ENCODE data around the gene COL10A1. TPM values are rescaled to one million over a fixed set of nuclear protein-coding genes. Genes with fewer than 3 reads are reported as not detected.

Gene COL10A1
- total RNA-seq, 1 donor from 2014 or later = not detected

- DNase-seq (ENCODE audit: low spot score) = no peak
- intact Hi-C loops (cut with micrococcal nuclease) = no loop called here
- Mint-ChIP-seq H3K4me1 (ENCODE audit: low read depth) (no peaks in the 10 kb centered on the region), H3K9me3 (no peaks in the 10 kb centered on the region), H3K4me3 (ENCODE audit: low read depth) (no peak overlapping the region), H3K27me3 (ENCODE audit: low read depth) (no peaks in the 10 kb centered on the region), H3K36me3 (ENCODE audit: low read depth) (peaks cover 6% of the 10 kb centered on the region), H3K27ac (no peak overlapping the region)
Observed at GRCh38 chr6:116154887-116155286, 29.0 kb upstream of the COL10A1 start.

GRCh38 chr6:116152620-116153019, 26.7 kb upstream of the COL10A1 start:
- Mint-ChIP-seq H3K27ac (no peak overlapping the region), H3K27me3 (ENCODE audit: low read depth) (no peaks in the 10 kb centered on the region)
- intact Hi-C loops (cut with micrococcal nuclease) = no loop called here

GRCh38 chr6:116145803-116146675, 20.1 kb upstream of the COL10A1 start:
- Mint-ChIP-seq H3K9me3 (no peaks in the 10 kb centered on the region), H3K4me1 (ENCODE audit: low read depth) (no peaks in the 10 kb centered on the region), H3K4me3 (ENCODE audit: low read depth) (no peak overlapping the region), H3K36me3 (ENCODE audit: low read depth) (peaks cover 8% of the 10 kb centered on the region), H3K27ac (no peak overlapping the region), H3K27me3 (ENCODE audit: low read depth) (no peaks in the 10 kb centered on the region)
- no peak for DNase-seq (ENCODE audit: low spot score)
- intact Hi-C loops (cut with micrococcal nuclease) = no loop called here

More at GRCh38 chr6:116152620-116153019, 26.7 kb upstream of the COL10A1 start:
- Mint-ChIP-seq H3K9me3 (no peaks in the 10 kb centered on the region), H3K4me3 (ENCODE audit: low read depth) (no peak overlapping the region), H3K4me1 (ENCODE audit: low read depth) (no peaks in the 10 kb centered on the region), H3K36me3 (ENCODE audit: low read depth) (peaks cover 6% of the 10 kb centered on the region)
- no peak for DNase-seq (ENCODE audit: low spot score)

GRCh38 chr6:116144605-116145004, 18.7 kb upstream of the COL10A1 start:
- no peak for DNase-seq (ENCODE audit: low spot score)
- Mint-ChIP-seq H3K9me3 (no peaks in the 10 kb centered on the region), H3K27me3 (ENCODE audit: low read depth) (no peaks in the 10 kb centered on the region), H3K4me1 (ENCODE audit: low read depth) (no peaks in the 10 kb centered on the region), H3K4me3 (ENCODE audit: low read depth) (no peak overlapping the region), H3K27ac (no peak overlapping the region), H3K36me3 (ENCODE audit: low read depth) (peaks cover 7% of the 10 kb centered on the region)
- intact Hi-C loops (cut with micrococcal nuclease) = no loop called here

GRCh38 chr6:116139917-116140316, 14.0 kb upstream of the COL10A1 start:
- Mint-ChIP-seq H3K4me1 (ENCODE audit: low read depth) (peaks cover 14% of the 10 kb centered on the region), H3K27me3 (ENCODE audit: low read depth) (no peaks in the 10 kb centered on the region), H3K27ac (no peak overlapping the region), H3K4me3 (ENCODE audit: low read depth) (no peak overlapping the region), H3K36me3 (ENCODE audit: low read depth) (peaks cover 21% of the 10 kb centered on the region), H3K9me3 (no peaks in the 10 kb centered on the region)
- no peak for DNase-seq (ENCODE audit: low spot score)
- intact Hi-C loops (cut with micrococcal nuclease) = no loop called here

GRCh38 chr6:116136933-116137340, 11.0 kb upstream of the COL10A1 start:
- Mint-ChIP-seq H3K4me1 (ENCODE audit: low read depth) (peaks cover 14% of the 10 kb centered on the region), H3K4me3 (ENCODE audit: low read depth) (no peak overlapping the region), H3K36me3 (ENCODE audit: low read depth) (peaks cover 21% of the 10 kb centered on the region), H3K27me3 (ENCODE audit: low read depth) (no peaks in the 10 kb centered on the region), H3K27ac (peak overlapping the region; percentile 15), H3K9me3 (no peaks in the 10 kb centered on the region)
- intact Hi-C loops (cut with micrococcal nuclease) = no loop called here
- no peak for DNase-seq (ENCODE audit: low spot score)

GRCh38 chr6:116136373-116136772, 10.4 kb upstream of the COL10A1 start:
- no peak for DNase-seq (ENCODE audit: low spot score)
- Mint-ChIP-seq H3K9me3 (no peaks in the 10 kb centered on the region), H3K27ac (no peak overlapping the region), H3K4me3 (ENCODE audit: low read depth) (no peak overlapping the region), H3K36me3 (ENCODE audit: low read depth) (peaks cover 25% of the 10 kb centered on the region), H3K4me1 (ENCODE audit: low read depth) (peaks cover 14% of the 10 kb centered on the region), H3K27me3 (ENCODE audit: low read depth) (no peaks in the 10 kb centered on the region)
- intact Hi-C loops (cut with micrococcal nuclease) = no loop called here

- peaks cover 20% of the 10 kb centered on the region for H3K4me1 Mint-ChIP-seq (ENCODE audit: low read depth)
- H3K27ac Mint-ChIP-seq = no peak overlapping the region
- no peaks in the 10 kb centered on the region for H3K27me3 Mint-ChIP-seq (ENCODE audit: low read depth)
- H3K36me3 Mint-ChIP-seq (ENCODE audit: low read depth) = peaks cover 18% of the 10 kb centered on the region
- no peak for DNase-seq (ENCODE audit: low spot score)
- no peak overlapping the region for H3K4me3 Mint-ChIP-seq (ENCODE audit: low read depth)
- intact Hi-C loops (cut with micrococcal nuclease) = no loop called here
- no peaks in the 10 kb centered on the region for H3K9me3 Mint-ChIP-seq
Observed at GRCh38 chr6:116133453-116133852, 7.5 kb upstream of the COL10A1 start.

GRCh38 chr6:116127771-116128493, 2.0 kb upstream of the COL10A1 start:
- no peaks in the 10 kb centered on the region for H3K9me3 Mint-ChIP-seq
- H3K36me3 Mint-ChIP-seq (ENCODE audit: low read depth) = peaks cover 6% of the 10 kb centered on the region
- no peak overlapping the region for H3K27ac Mint-ChIP-seq
- DNase-seq (ENCODE audit: low spot score) = no peak
- H3K4me3 Mint-ChIP-seq (ENCODE audit: low read depth) = no peak overlapping the region
- peaks cover 7% of the 10 kb centered on the region for H3K4me1 Mint-ChIP-seq (ENCODE audit: low read depth)
- intact Hi-C loops (cut with micrococcal nuclease) = no loop called here
- H3K27me3 Mint-ChIP-seq (ENCODE audit: low read depth) = no peaks in the 10 kb centered on the region

- peaks cover 2% of the 10 kb centered on the region for H3K4me1 Mint-ChIP-seq (ENCODE audit: low read depth)
- H3K9me3 Mint-ChIP-seq = no peaks in the 10 kb centered on the region
- H3K27ac Mint-ChIP-seq = no peak overlapping the region
Observed at GRCh38 chr6:116120430-116120829, 5.5 kb downstream of the COL10A1 start.

GRCh38 chr6:116118608-116119007, 7.3 kb downstream of the COL10A1 start:
- no peak overlapping the region for H3K4me3 Mint-ChIP-seq (ENCODE audit: low read depth)
- peaks cover 17% of the 10 kb centered on the region for H3K36me3 Mint-ChIP-seq (ENCODE audit: low read depth)
- H3K9me3 Mint-ChIP-seq = no peaks in the 10 kb centered on the region
- H3K4me1 Mint-ChIP-seq (ENCODE audit: low read depth) = peaks cover 2% of the 10 kb centered on the region
- intact Hi-C loops (cut with micrococcal nuclease) = no loop called here
- no peak overlapping the region for H3K27ac Mint-ChIP-seq
- DNase-seq (ENCODE audit: low spot score) = no peak
- H3K27me3 Mint-ChIP-seq (ENCODE audit: low read depth) = no peaks in the 10 kb centered on the region

More at GRCh38 chr6:116120430-116120829, 5.5 kb downstream of the COL10A1 start:
- H3K36me3 Mint-ChIP-seq (ENCODE audit: low read depth) = peaks cover 5% of the 10 kb centered on the region
- DNase-seq (ENCODE audit: low spot score) = no peak
- no peak overlapping the region for H3K4me3 Mint-ChIP-seq (ENCODE audit: low read depth)
- intact Hi-C loops (cut with micrococcal nuclease) = no loop called here
- H3K27me3 Mint-ChIP-seq (ENCODE audit: low read depth) = no peaks in the 10 kb centered on the region

GRCh38 chr6:116115781-116116180, 10.2 kb downstream of the COL10A1 start:
- peaks cover 4% of the 10 kb centered on the region for H3K4me1 Mint-ChIP-seq (ENCODE audit: low read depth)
- H3K36me3 Mint-ChIP-seq (ENCODE audit: low read depth) = peaks cover 39% of the 10 kb centered on the region
- DNase-seq (ENCODE audit: low spot score) = no peak
- no peak overlapping the region for H3K4me3 Mint-ChIP-seq (ENCODE audit: low read depth)
- intact Hi-C loops (cut with micrococcal nuclease) = no loop called here
- H3K27ac Mint-ChIP-seq = no peak overlapping the region
- H3K9me3 Mint-ChIP-seq = no peaks in the 10 kb centered on the region
- H3K27me3 Mint-ChIP-seq (ENCODE audit: low read depth) = no peaks in the 10 kb centered on the region

GRCh38 chr6:116113386-116113785, 12.5 kb downstream of the COL10A1 start:
- H3K9me3 Mint-ChIP-seq = no peaks in the 10 kb centered on the region
- no peak overlapping the region for H3K4me3 Mint-ChIP-seq (ENCODE audit: low read depth)
- peaks cover 2% of the 10 kb centered on the region for H3K4me1 Mint-ChIP-seq (ENCODE audit: low read depth)
- no peaks in the 10 kb centered on the region for H3K27me3 Mint-ChIP-seq (ENCODE audit: low read depth)
- peaks cover 56% of the 10 kb centered on the region for H3K36me3 Mint-ChIP-seq (ENCODE audit: low read depth)
- no peak for DNase-seq (ENCODE audit: low spot score)
- H3K27ac Mint-ChIP-seq = no peak overlapping the region
- intact Hi-C loops (cut with micrococcal nuclease) = no loop called here
